HCT116 (cell line): ENCODE data around the gene HPCA. TPM values are rescaled to one million over a fixed set of nuclear protein-coding genes. Genes with fewer than 3 reads are reported as not detected.

Source experiments
- ATAC-seq: fragments of 200-7000 bp; cut with Tn5 transposase; 2 replicates; pipeline ENCODE4 v1.9.1; 2020; ENCODE audit warnings: mild to moderate bottlenecking, moderate library complexity
- BruUV-seq: library from RNA; stranded (reverse); fragments of 400-500 nt; replicated peaks from 2 replicates; lab custom pipeline; 2021; lab: Mats Ljungman, UMichigan
- CTCF ChIA-PET: fragments of 300-600 bp; sonication (Branson Sonifier 250); formaldehyde crosslinking; loops from one replicate; lab custom pipeline; 2021; ENCODE audit warnings: antibody characterized with exemption; lab: Charles Lee
- POLR2A ChIA-PET: fragments of 300-600, 350-600 bp; sonication (Branson Sonifier 250); formaldehyde crosslinking; loops from one replicate; lab custom pipeline; 2021; ENCODE audit warnings: antibody characterized with exemption; lab: Charles Lee
- RAD21 ChIA-PET, 2 experiments: fragments of 300-600 bp; sonication (Branson Sonifier 250); formaldehyde crosslinking; loops; one replicate each; lab custom pipeline; 2023; ENCODE audit warnings: low total read pairs in 2 of 2; ENCODE audit not compliant: uncharacterized antibody in 2 of 2, unreplicated experiment in 2 of 2, low non-redundant PET in 1 of 2; lab: Charles Lee
- DNase-seq: peaks from one replicate; pipeline ENCODE4 v3.0.0-alpha.2; 2010; ENCODE audit warnings: low read depth, low spot score
- H2AFZ ChIP-seq: fragments of 200-600 bp; shearing (Covaris generic), sonication (generic); 2 replicates; pipeline ENCODE4 v1.6.1; 2017; ENCODE audit warnings: low read depth, mixed run types, mixed read lengths, antibody characterized with exemption, low read length; ENCODE audit not compliant: poor library complexity, severe bottlenecking
- H3K27ac ChIP-seq: 2 replicates; pipeline ENCODE4 v1.5.1; 2012; ENCODE audit warnings: low read depth, low read length
- H3K27me3 ChIP-seq: fragments of 200-600 bp; sonication (generic); 2 replicates; pipeline ENCODE4 v1.6.1; 2016; ENCODE audit warnings: mixed run types, low read length, mixed read lengths; ENCODE audit not compliant: insufficient read depth
- H3K36me3 ChIP-seq, 2 experiments: fragments of 200-500 bp in 1 of 2; fragments of 200-600 bp in 1 of 2; sonication (Bioruptor generic) in 1 of 2; sonication (generic) in 1 of 2; 2 replicates each; pipeline versions ENCODE4 v1.5.1 to v1.6.1; 2014 to 2016; ENCODE audit warnings: low read length in 2 of 2, inconsistent platforms in 1 of 2, mixed read lengths in 1 of 2, mixed run types in 1 of 2; ENCODE audit not compliant: insufficient read depth in 2 of 2, control insufficient read depth in 1 of 2
- H3K4me1 ChIP-seq, 2 experiments: fragments of 200-600 bp in 1 of 2; sonication (generic) in 1 of 2; 2 replicates each; pipeline versions ENCODE4 v1.5.1 to v1.6.1; 2012 to 2017; ENCODE audit warnings: low read length in 2 of 2, inconsistent platforms in 1 of 2, mild to moderate bottlenecking in 1 of 2, mixed read lengths in 1 of 2, mixed run types in 1 of 2, moderate library complexity in 1 of 2; ENCODE audit not compliant: insufficient read depth in 2 of 2, control insufficient read depth in 1 of 2
- H3K4me2 ChIP-seq: fragments of 200-600 bp; sonication (generic); 2 replicates; pipeline ENCODE4 v1.6.1; 2017; ENCODE audit warnings: mixed run types, low read length, mixed read lengths
- H3K4me3 ChIP-seq, 2 experiments: fragments of 200-600 bp in 1 of 2; sonication (generic) in 1 of 2; replicated peaks in 1 of 2; 2 replicates each; pipeline ENCODE4 v1.5.1; 2011 to 2016; ENCODE audit warnings: low read length in 2 of 2, control low read depth in 1 of 2, low read depth in 1 of 2, mild to moderate bottlenecking in 1 of 2, mixed read lengths in 1 of 2, mixed run types in 1 of 2
- H3K79me2 ChIP-seq: fragments of 200-600 bp; sonication (generic); 2 replicates; pipeline ENCODE4 v1.6.1; 2017; ENCODE audit warnings: mild to moderate bottlenecking, mixed run types, low read length, moderate library complexity, mixed read lengths; ENCODE audit not compliant: insufficient read depth
- H3K9ac ChIP-seq: fragments of 200-600 bp; sonication (generic); 2 replicates; pipeline ENCODE4 v1.6.1; 2016; ENCODE audit warnings: low read length, mixed read lengths
- H3K9me2 ChIP-seq: fragments of 200-600 bp; sonication (generic), shearing (Covaris generic); 2 replicates; pipeline ENCODE4 v1.6.1; 2017; ENCODE audit warnings: mixed run types, mild to moderate bottlenecking, moderate library complexity; ENCODE audit not compliant: insufficient read depth
- H3K9me3 ChIP-seq, 2 experiments: fragments of 200-500 bp in 1 of 2; fragments of 200-600 bp in 1 of 2; sonication (Bioruptor generic) in 1 of 2; sonication (generic) in 1 of 2; 2 replicates each; pipeline ENCODE4 v1.6.1; 2014 to 2017; ENCODE audit warnings: low read length in 2 of 2, mixed read lengths in 2 of 2, inconsistent platforms in 1 of 2, low read depth in 1 of 2, mild to moderate bottlenecking in 1 of 2, mixed run types in 1 of 2, moderate library complexity in 1 of 2; ENCODE audit not compliant: control insufficient read depth in 1 of 2, insufficient read depth in 1 of 2
- H4K20me1 ChIP-seq: fragments of 200-600 bp; sonication (generic), shearing (Covaris generic); 2 replicates; pipeline ENCODE4 v1.6.1; 2017; ENCODE audit warnings: mixed run types, mild to moderate bottlenecking, moderate library complexity; ENCODE audit not compliant: insufficient read depth
- CEBPB ChIP-seq: IDR thresholded peaks from 2 replicates; pipeline ENCODE4 v1.6.1; 2012; ENCODE audit warnings: low read depth
- EGR1 ChIP-seq: IDR thresholded peaks from 2 replicates; pipeline ENCODE4 v1.6.1; 2012; ENCODE audit warnings: low read depth
- ELF1 ChIP-seq: IDR thresholded peaks from 2 replicates; pipeline ENCODE4 v1.6.1; 2012; ENCODE audit warnings: low read depth, borderline replicate concordance
- EZH2 ChIP-seq: fragments of 200-600 bp; sonication (generic); IDR thresholded peaks from 2 replicates; pipeline ENCODE4 v1.6.1; 2017; ENCODE audit warnings: antibody characterized with exemption, mixed run types
- EZH2phosphoT487 ChIP-seq: fragments of 200-600 bp; IDR thresholded peaks from 2 replicates; pipeline ENCODE4 v1.6.1; 2018; ENCODE audit warnings: antibody characterized with exemption, borderline replicate concordance
- FOSL1 ChIP-seq: IDR thresholded peaks from 2 replicates; pipeline ENCODE4 v1.6.1; 2012; ENCODE audit warnings: low read depth
- JUND ChIP-seq: IDR thresholded peaks from 2 replicates; pipeline ENCODE4 v1.6.1; 2012
- MAX ChIP-seq: IDR thresholded peaks from 2 replicates; pipeline ENCODE4 v1.6.1; 2012
- POLR2A ChIP-seq: IDR thresholded peaks from 2 replicates; pipeline ENCODE4 v1.7.0; 2011; ENCODE audit warnings: borderline replicate concordance; ENCODE audit not compliant: insufficient read depth, insufficient read length; ENCODE audit errors: extremely low read depth
- POLR2AphosphoS5 ChIP-seq: IDR thresholded peaks from 2 replicates; pipeline ENCODE4 v1.6.1; 2011; ENCODE audit warnings: mild to moderate bottlenecking, low read depth, low read length, moderate library complexity
- RAD21 ChIP-seq: IDR thresholded peaks from 2 replicates; pipeline ENCODE4 v1.6.1; 2012; ENCODE audit warnings: low read depth, mild to moderate bottlenecking
- SIN3A ChIP-seq: IDR thresholded peaks from 2 replicates; pipeline ENCODE4 v1.6.1; 2012; ENCODE audit warnings: low read depth
- SP1 ChIP-seq: IDR thresholded peaks from 2 replicates; pipeline ENCODE4 v1.6.1; 2012; ENCODE audit warnings: low read depth
- SRF ChIP-seq: IDR thresholded peaks from 2 replicates; pipeline ENCODE4 v1.6.1; 2012; ENCODE audit warnings: low read depth
- ZFX ChIP-seq: fragments of 450-650 bp; IDR thresholded peaks from 2 replicates; pipeline ENCODE4 v1.6.1; 2017
- ZNF274 ChIP-seq: fragments of 200-500 bp; sonication (Bioruptor generic); IDR thresholded peaks from 2 replicates; pipeline ENCODE4 v1.6.1; 2014; ENCODE audit warnings: mild to moderate bottlenecking, low read depth, low read length, inconsistent platforms
- intact Hi-C: fragments of 100-400 bp; cut with micrococcal nuclease; formaldehyde crosslinking; loops from 2 replicates; pipeline ENCODE4 v1.10.0; 2022
- total RNA-seq: library from RNA; stranded (reverse); gene quantifications from one replicate; pipeline ENCODE4 v1.2.1, GENCODE V29; 2021; ENCODE audit not compliant: unreplicated experiment
- TF ChIP-seq, protein P1 (sequence below): IDR thresholded peaks from 2 replicates; pipeline ENCODE4 v1.6.1; 2012
- TF ChIP-seq, protein P2 (sequence below), 3 experiments: fragments of 200-600 bp in 1 of 3; sonication (generic) in 1 of 3; IDR thresholded peaks in 2 of 3; conservative IDR thresholded peaks in 1 of 3; 2 replicates each; pipeline ENCODE4 v1.5.1; 2012 to 2017; ENCODE audit warnings: low read depth in 2 of 3, low read length in 2 of 3, antibody characterized with exemption in 1 of 3, borderline replicate concordance in 1 of 3, control low read depth in 1 of 3, mild to moderate bottlenecking in 1 of 3, mixed read lengths in 1 of 3, mixed run types in 1 of 3, moderate library complexity in 1 of 3; ENCODE audit not compliant: insufficient read depth in 1 of 3
- TF ChIP-seq, protein P3 (sequence below): IDR thresholded peaks from 2 replicates; pipeline ENCODE4 v1.6.1; 2012; ENCODE audit warnings: low read depth
- TF ChIP-seq, protein P4 (sequence below): IDR thresholded peaks from 2 replicates; pipeline ENCODE4 v1.6.1; 2011; ENCODE audit warnings: mild to moderate bottlenecking, low read length, moderate library complexity; ENCODE audit not compliant: insufficient replicate concordance; ENCODE audit errors: extremely low read depth

HPCA gene
- total RNA-seq, 1 experiment from 2014 or later: 0.15 TPM

GRCh38 chr1:32885676-32886003 is 651 bp upstream of the HPCA start:
- POLR2A ChIA-PET: no interaction called here
- H3K36me3 ChIP-seq: no peaks in the 10 kb centered on the region
- BruUV-seq: no TSS peak
- RAD21 ChIA-PET: no interaction called here
- no peaks in the 10 kb centered on the region for H3K9me2 ChIP-seq
- H3K4me1 ChIP-seq: peaks cover 0 to 5% of the 10 kb centered on the region in 2 experiments; a peak in 1 of 4 replicates
- no peaks in the 10 kb centered on the region for H3K27me3 ChIP-seq
- no peaks in the 10 kb centered on the region for H4K20me1 ChIP-seq
- H3K9ac ChIP-seq: no peak overlapping the region
- no peaks in the 10 kb centered on the region for H3K79me2 ChIP-seq
- TF ChIP-seq, protein P1, sequence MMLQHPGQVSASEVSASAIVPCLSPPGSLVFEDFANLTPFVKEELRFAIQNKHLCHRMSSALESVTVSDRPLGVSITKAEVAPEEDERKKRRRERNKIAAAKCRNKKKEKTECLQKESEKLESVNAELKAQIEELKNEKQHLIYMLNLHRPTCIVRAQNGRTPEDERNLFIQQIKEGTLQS: no peak
- TF ChIP-seq RAD21 (no peak), ELF1 (no peak), SIN3A (no peak), ZNF274 (no peak), EZH2 (no peak), EZH2phosphoT487 (no peak), JUND (no peak), FOSL1 (no peak), EGR1 (no peak), SP1 (no peak), MAX (no peak), ZFX (no peak), POLR2A (no peak), CEBPB (no peak), POLR2AphosphoS5 (no peak), SRF (no peak)
- TF ChIP-seq, protein P2, sequence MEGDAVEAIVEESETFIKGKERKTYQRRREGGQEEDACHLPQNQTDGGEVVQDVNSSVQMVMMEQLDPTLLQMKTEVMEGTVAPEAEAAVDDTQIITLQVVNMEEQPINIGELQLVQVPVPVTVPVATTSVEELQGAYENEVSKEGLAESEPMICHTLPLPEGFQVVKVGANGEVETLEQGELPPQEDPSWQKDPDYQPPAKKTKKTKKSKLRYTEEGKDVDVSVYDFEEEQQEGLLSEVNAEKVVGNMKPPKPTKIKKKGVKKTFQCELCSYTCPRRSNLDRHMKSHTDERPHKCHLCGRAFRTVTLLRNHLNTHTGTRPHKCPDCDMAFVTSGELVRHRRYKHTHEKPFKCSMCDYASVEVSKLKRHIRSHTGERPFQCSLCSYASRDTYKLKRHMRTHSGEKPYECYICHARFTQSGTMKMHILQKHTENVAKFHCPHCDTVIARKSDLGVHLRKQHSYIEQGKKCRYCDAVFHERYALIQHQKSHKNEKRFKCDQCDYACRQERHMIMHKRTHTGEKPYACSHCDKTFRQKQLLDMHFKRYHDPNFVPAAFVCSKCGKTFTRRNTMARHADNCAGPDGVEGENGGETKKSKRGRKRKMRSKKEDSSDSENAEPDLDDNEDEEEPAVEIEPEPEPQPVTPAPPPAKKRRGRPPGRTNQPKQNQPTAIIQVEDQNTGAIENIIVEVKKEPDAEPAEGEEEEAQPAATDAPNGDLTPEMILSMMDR (IDR thresholded peaks at IDR 0.05 in 2 of 3, conservative IDR thresholded peaks at IDR 0.05 in 1 of 3; ENCODE audit: borderline replicate concordance in 1 of 3, insufficient read depth in 1 of 3, low read depth in 2 of 3, low read length in 2 of 3): no peak
- TF ChIP-seq, protein P3, sequence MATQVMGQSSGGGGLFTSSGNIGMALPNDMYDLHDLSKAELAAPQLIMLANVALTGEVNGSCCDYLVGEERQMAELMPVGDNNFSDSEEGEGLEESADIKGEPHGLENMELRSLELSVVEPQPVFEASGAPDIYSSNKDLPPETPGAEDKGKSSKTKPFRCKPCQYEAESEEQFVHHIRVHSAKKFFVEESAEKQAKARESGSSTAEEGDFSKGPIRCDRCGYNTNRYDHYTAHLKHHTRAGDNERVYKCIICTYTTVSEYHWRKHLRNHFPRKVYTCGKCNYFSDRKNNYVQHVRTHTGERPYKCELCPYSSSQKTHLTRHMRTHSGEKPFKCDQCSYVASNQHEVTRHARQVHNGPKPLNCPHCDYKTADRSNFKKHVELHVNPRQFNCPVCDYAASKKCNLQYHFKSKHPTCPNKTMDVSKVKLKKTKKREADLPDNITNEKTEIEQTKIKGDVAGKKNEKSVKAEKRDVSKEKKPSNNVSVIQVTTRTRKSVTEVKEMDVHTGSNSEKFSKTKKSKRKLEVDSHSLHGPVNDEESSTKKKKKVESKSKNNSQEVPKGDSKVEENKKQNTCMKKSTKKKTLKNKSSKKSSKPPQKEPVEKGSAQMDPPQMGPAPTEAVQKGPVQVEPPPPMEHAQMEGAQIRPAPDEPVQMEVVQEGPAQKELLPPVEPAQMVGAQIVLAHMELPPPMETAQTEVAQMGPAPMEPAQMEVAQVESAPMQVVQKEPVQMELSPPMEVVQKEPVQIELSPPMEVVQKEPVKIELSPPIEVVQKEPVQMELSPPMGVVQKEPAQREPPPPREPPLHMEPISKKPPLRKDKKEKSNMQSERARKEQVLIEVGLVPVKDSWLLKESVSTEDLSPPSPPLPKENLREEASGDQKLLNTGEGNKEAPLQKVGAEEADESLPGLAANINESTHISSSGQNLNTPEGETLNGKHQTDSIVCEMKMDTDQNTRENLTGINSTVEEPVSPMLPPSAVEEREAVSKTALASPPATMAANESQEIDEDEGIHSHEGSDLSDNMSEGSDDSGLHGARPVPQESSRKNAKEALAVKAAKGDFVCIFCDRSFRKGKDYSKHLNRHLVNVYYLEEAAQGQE: no peak
- TF ChIP-seq, protein P4, sequence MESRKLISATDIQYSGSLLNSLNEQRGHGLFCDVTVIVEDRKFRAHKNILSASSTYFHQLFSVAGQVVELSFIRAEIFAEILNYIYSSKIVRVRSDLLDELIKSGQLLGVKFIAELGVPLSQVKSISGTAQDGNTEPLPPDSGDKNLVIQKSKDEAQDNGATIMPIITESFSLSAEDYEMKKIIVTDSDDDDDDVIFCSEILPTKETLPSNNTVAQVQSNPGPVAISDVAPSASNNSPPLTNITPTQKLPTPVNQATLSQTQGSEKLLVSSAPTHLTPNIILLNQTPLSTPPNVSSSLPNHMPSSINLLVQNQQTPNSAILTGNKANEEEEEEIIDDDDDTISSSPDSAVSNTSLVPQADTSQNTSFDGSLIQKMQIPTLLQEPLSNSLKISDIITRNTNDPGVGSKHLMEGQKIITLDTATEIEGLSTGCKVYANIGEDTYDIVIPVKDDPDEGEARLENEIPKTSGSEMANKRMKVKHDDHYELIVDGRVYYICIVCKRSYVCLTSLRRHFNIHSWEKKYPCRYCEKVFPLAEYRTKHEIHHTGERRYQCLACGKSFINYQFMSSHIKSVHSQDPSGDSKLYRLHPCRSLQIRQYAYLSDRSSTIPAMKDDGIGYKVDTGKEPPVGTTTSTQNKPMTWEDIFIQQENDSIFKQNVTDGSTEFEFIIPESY: no peak
- DNase-seq (no peak), ATAC-seq (no peak)
- no peak overlapping the region for H2AFZ ChIP-seq
- CTCF ChIA-PET: no interaction called here
- no peak overlapping the region for H3K4me3 ChIP-seq
- H3K9me3 ChIP-seq: no peaks in the 10 kb centered on the region
- H3K27ac ChIP-seq: no peak overlapping the region
- intact Hi-C loops: no loop called here
- H3K4me2 ChIP-seq: no peak overlapping the region
